DOHH2 (cell line): ENCODE data around the gene CNTNAP5.

Experiments
- H3F3A ChIP-seq: fragments of 200-600 bp; sonication (generic), shearing (Covaris generic); 2 replicates; pipeline ENCODE4 v1.6.0; 2016; ENCODE audit warnings: antibody characterized with exemption, mild to moderate bottlenecking; ENCODE audit not compliant: control insufficient read depth, insufficient read depth
- H3K27ac ChIP-seq: fragments of 200-600 bp; sonication (generic); 2 replicates; pipeline ENCODE4 v1.5.1; 2014; ENCODE audit warnings: low read depth, mild to moderate bottlenecking, low read length, moderate library complexity
- H3K27me3 ChIP-seq: fragments of 200-600 bp; sonication (generic); 2 replicates; pipeline ENCODE4 v1.6.1; 2014; ENCODE audit warnings: mild to moderate bottlenecking, low read length, mixed read lengths; ENCODE audit not compliant: control insufficient read depth
- H3K36me3 ChIP-seq: fragments of 200-600 bp; sonication (generic); 2 replicates; pipeline ENCODE4 v1.6.1; 2014; ENCODE audit warnings: mild to moderate bottlenecking, low read length, moderate library complexity, mixed read lengths; ENCODE audit not compliant: control insufficient read depth
- H3K4me1 ChIP-seq: fragments of 200-600 bp; sonication (generic); 2 replicates; pipeline ENCODE4 v1.6.1; 2014; ENCODE audit warnings: mild to moderate bottlenecking, low read length, mixed read lengths; ENCODE audit not compliant: control insufficient read depth
- H3K4me2 ChIP-seq: fragments of 200-600 bp; sonication (generic); 2 replicates; pipeline ENCODE4 v1.6.0; 2014; ENCODE audit warnings: mild to moderate bottlenecking, low read length, moderate library complexity
- H3K4me3 ChIP-seq: fragments of 200-600 bp; sonication (generic); 2 replicates; pipeline ENCODE4 v1.5.1; 2014; ENCODE audit warnings: mild to moderate bottlenecking, low read length, mixed read lengths
- H3K79me2 ChIP-seq: fragments of 200-600 bp; sonication (generic); 2 replicates; pipeline ENCODE4 v1.6.1; 2014; ENCODE audit warnings: mild to moderate bottlenecking, low read length, mixed read lengths; ENCODE audit not compliant: control insufficient read depth
- H3K9me2 ChIP-seq: fragments of 200-600 bp; sonication (generic); replicated peaks from 2 replicates; pipeline ENCODE4 v1.6.1; 2014; ENCODE audit warnings: mild to moderate bottlenecking, low read length, mixed read lengths; ENCODE audit not compliant: control insufficient read depth
- H3K9me3 ChIP-seq: fragments of 200-600 bp; sonication (generic); 2 replicates; pipeline ENCODE4 v1.6.1; 2014; ENCODE audit warnings: antibody characterized with exemption, low read length, mixed read lengths; ENCODE audit not compliant: control insufficient read depth, insufficient read depth
- H4K20me1 ChIP-seq: fragments of 200-600 bp; sonication (generic); 2 replicates; pipeline ENCODE4 v1.6.0; 2014; ENCODE audit warnings: low read depth, mild to moderate bottlenecking, antibody characterized with exemption, low read length, moderate library complexity; ENCODE audit not compliant: control insufficient read depth, insufficient read depth
- EZH2phosphoT487 ChIP-seq: fragments of 200-600 bp; sonication (generic); IDR thresholded peaks from 2 replicates; pipeline ENCODE4 v1.6.1; 2017; ENCODE audit warnings: borderline replicate concordance, mild to moderate bottlenecking, antibody characterized with exemption, low read length, moderate library complexity, mixed read lengths
- TF ChIP-seq, protein P1 (sequence below): fragments of 200-600 bp; sonication (generic); IDR thresholded peaks from one replicate; pipeline ENCODE4 v1.5.1; 2014; ENCODE audit warnings: antibody characterized with exemption, mild to moderate bottlenecking, low read depth, low read length; ENCODE audit not compliant: poor library complexity, severe bottlenecking

CNTNAP5 gene

DNA sequence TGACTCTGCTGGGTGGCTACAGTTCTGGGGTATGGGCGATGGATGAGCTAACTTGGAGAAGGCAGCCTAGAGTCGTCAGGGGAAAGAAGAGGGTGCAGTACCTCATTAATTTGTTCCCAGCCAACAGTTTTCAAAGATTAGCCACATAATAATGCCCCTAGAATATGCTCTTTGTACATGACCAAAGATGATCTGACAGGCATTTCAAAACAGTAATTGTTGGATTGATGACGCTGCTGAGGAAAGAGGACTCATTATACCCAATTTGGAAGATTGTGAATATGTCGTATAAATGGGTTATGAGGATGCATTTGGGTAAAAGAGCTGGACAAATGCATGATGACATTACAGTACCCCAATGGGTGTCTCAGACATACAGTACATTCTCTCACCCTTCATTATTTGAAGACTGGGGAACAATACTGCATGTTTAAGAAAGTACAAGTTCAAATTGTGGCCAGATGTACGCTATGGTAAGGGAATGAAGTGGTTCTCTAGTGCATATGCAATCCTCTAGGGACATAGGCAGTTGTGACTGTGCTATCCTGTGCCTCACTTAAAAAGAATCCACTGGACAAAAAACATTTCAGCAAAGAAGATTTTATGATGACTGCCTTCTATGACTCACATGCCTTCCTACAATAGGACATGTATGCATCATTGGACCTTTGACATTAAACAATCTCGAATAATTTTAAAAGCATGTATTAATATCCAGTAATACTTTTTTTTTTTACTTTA is 233.2 kb downstream of the CNTNAP5 start:
- Histone ChIP-seq H3K27me3 (no peaks in the 10 kb centered on the region), H3K79me2 (no peaks in the 10 kb centered on the region), H3K4me1 (no peaks in the 10 kb centered on the region), H3K4me2 (no peak overlapping the region), H3K9me3 (no peaks in the 10 kb centered on the region), H3K27ac (no peak overlapping the region), H3K4me3 (no peak overlapping the region), H4K20me1 (no peaks in the 10 kb centered on the region), H3F3A (no peaks in the 10 kb centered on the region), H3K9me2 (no peaks in the 10 kb centered on the region), H3K36me3 (no peaks in the 10 kb centered on the region)
- no peak for TF ChIP-seq EZH2phosphoT487
- TF ChIP-seq, protein P1, sequence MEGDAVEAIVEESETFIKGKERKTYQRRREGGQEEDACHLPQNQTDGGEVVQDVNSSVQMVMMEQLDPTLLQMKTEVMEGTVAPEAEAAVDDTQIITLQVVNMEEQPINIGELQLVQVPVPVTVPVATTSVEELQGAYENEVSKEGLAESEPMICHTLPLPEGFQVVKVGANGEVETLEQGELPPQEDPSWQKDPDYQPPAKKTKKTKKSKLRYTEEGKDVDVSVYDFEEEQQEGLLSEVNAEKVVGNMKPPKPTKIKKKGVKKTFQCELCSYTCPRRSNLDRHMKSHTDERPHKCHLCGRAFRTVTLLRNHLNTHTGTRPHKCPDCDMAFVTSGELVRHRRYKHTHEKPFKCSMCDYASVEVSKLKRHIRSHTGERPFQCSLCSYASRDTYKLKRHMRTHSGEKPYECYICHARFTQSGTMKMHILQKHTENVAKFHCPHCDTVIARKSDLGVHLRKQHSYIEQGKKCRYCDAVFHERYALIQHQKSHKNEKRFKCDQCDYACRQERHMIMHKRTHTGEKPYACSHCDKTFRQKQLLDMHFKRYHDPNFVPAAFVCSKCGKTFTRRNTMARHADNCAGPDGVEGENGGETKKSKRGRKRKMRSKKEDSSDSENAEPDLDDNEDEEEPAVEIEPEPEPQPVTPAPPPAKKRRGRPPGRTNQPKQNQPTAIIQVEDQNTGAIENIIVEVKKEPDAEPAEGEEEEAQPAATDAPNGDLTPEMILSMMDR = no peak

DNA sequence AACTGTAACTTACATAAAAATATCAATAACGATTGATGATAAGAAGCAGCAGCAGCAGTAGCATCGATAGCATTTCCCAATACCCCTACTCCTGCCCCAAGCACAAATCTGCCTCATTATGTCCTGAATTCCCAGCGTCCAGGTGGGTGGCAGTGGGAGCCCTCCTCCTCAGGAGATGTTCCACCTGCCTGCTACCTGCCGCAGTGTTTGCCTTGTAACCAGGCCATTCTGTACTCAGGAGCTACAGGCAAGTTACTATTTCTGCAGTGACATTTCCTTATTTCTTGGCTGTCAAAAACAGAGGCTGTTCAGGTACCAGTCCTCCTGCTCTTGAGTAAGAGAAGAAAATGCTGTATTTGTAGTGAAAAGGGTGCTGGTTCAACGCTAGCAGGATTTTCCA is 236.4 kb downstream of the CNTNAP5 start:
- no peaks in the 10 kb centered on the region for H4K20me1 ChIP-seq

DNA sequence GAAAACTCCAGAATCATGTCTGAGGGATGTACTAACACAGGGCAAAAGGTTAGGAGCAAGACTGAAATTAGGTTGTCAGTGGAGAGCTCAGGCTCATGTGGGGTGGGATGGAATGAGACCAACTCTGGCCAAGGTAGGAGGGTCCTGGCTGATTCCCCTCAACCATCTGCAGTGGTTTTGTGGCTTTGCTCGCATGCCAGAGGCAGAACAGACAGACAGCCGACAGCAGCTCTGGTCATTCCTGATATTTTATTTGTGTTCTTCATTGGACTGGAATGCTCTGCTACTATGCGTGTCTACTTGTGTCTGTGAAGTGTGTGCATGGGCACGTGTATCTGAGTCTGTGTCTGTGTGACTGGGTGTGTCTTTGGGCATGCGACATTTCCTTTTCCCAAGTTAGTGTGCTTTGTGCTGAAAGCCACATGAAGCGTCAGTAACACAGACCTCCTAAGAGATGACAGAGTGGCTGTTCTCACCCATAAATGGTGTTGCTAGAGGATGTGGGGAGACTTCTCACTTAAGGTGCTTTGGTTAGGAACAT is 239.5 kb downstream of the CNTNAP5 start:
- H3K9me3 ChIP-seq = no peaks in the 10 kb centered on the region; the same call in 1 of the 2 replicates
- no peaks in the 10 kb centered on the region for H3F3A ChIP-seq
- H4K20me1 ChIP-seq = no peaks in the 10 kb centered on the region
- H3K9me2 ChIP-seq = no peaks in the 10 kb centered on the region
- no peak for TF ChIP-seq EZH2phosphoT487
- TF ChIP-seq, protein P1 = no peak
- no peaks in the 10 kb centered on the region for H3K4me1 ChIP-seq
- H3K27ac ChIP-seq = no peak overlapping the region
- H3K27me3 ChIP-seq = no peaks in the 10 kb centered on the region
- no peak overlapping the region for H3K4me3 ChIP-seq
- H3K79me2 ChIP-seq = no peaks in the 10 kb centered on the region
- H3K36me3 ChIP-seq = no peaks in the 10 kb centered on the region
- H3K4me2 ChIP-seq = no peak overlapping the region

More for the DNA sequence above, 236.4 kb downstream of the CNTNAP5 start:
- Histone ChIP-seq H3K4me2 (no peak overlapping the region), H3F3A (no peaks in the 10 kb centered on the region), H3K36me3 (no peaks in the 10 kb centered on the region), H3K4me3 (no peak overlapping the region), H3K27me3 (no peaks in the 10 kb centered on the region), H3K4me1 (no peaks in the 10 kb centered on the region), H3K9me2 (no peaks in the 10 kb centered on the region), H3K9me3 (no peaks in the 10 kb centered on the region), H3K79me2 (no peaks in the 10 kb centered on the region), H3K27ac (no peak overlapping the region)
- TF ChIP-seq, protein P1 = no peak
- TF ChIP-seq EZH2phosphoT487 = no peak
